ENCODE results near the gene MEPE. TPM values are rescaled to one million over a fixed set of nuclear protein-coding genes. Genes with fewer than 3 reads are reported as not detected.

Gene MEPE
- total and polyA plus RNA-seq, 4 donors = 0.07 TPM; not detected in 3

DNA sequence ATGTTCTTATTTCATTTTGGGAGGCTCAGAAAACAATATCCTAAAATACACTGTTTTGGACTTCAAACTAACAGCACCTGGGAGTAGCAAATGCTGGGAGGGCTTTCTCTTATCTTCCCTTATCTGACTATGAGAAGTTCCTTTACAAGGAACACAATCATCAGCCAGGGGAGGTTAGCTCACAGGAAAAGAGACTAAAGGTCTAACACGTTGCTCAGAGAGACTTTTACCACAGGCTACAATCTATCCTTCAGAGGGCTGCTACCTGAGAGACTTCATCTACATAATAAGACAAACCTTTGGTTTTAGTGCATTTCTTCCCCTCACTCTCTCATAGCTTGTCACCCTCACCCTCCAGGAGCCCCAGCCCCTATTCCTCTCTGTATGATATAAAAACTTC, 35.8 kb downstream of the MEPE start:
- 52% methylated on average over 1 of the region's 1 CpG for WGBS
- Histone ChIP-seq H3K4me3 (ENCODE audit: low read depth in 1 of 3, low read length in 3 of 3) (no peak overlapping the region), H3K9me3 (ENCODE audit: control insufficient read depth in 4 of 4, low read length in 3 of 4) (peaks cover 0 to 3% (median 0%) of the 10 kb centered on the region in 4 donors), H3K36me3 (ENCODE audit: control insufficient read depth in 4 of 4, insufficient read depth in 3 of 4, low read depth in 1 of 4, low read length in 3 of 4) (no peaks in the 10 kb centered on the region), H3K27ac (ENCODE audit: low read depth in 1 of 2, low read length in 2 of 2) (no peak overlapping the region), H3K27me3 (ENCODE audit: control insufficient read depth in 4 of 4, insufficient read depth in 4 of 4, low read length in 3 of 4) (no peaks in the 10 kb centered on the region), H3K9ac (ENCODE audit: low read depth in 1 of 2, low read length in 2 of 2) (no peak overlapping the region), H3K4me1 (ENCODE audit: control insufficient read depth in 4 of 4, insufficient read depth in 4 of 4, low read length in 3 of 4) (peaks cover 2 to 14% (median 5%) of the 10 kb centered on the region in 4 donors)
- no peak for TF ChIP-seq NR2F2 (IDR thresholded peaks at IDR 0.05)
- no peak for TF ChIP-seq FOXA2 (IDR thresholded peaks at IDR 0.05)
- no peak for DNase-seq (ENCODE audit: low spot score)

DNA sequence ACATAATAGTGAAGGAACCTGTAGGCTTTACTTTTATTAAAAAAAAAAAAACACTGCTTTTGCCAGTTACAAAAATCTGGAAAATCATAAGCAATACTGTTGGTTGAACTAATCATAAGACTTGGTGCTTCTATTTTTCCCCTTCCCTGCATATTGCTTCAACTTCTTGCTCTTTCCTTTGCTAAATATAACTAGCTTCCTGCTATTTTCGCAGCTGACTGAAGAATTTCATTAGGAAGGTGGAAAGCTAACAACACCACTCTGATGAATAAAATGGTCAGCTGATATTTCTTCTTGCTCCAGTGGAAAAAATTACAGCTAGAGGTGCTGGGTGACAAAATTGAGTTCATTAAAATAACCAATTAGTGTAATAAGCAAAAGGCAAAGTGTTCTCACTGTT, 39.3 kb downstream of the MEPE start:
- H3K9me3 ChIP-seq (ENCODE audit: control insufficient read depth in 4 of 4, low read length in 3 of 4) = no peaks in the 10 kb centered on the region
- H3K36me3 ChIP-seq (ENCODE audit: control insufficient read depth in 4 of 4, insufficient read depth in 3 of 4, low read depth in 1 of 4, low read length in 3 of 4) = no peaks in the 10 kb centered on the region
- TF ChIP-seq FOXA1 (IDR thresholded peaks at IDR 0.05) (no peak), GABPA (IDR thresholded peaks at IDR 0.05 in 1 of 2, conservative IDR thresholded peaks at IDR 0.05 in 1 of 2) (no peak), RXRA (IDR thresholded peaks at IDR 0.05) (no peak), EGR1 (IDR thresholded peaks at IDR 0.05; ENCODE audit: low read depth in 2 of 2) (no peak), HNF4G (IDR thresholded peaks at IDR 0.05) (no peak), HNF4A (conservative IDR thresholded peaks at IDR 0.05) (no peak), FOXA2 (IDR thresholded peaks at IDR 0.05) (no peak), TAF1 (conservative IDR thresholded peaks at IDR 0.05) (no peak)
- TF ChIP-seq, protein P1, sequence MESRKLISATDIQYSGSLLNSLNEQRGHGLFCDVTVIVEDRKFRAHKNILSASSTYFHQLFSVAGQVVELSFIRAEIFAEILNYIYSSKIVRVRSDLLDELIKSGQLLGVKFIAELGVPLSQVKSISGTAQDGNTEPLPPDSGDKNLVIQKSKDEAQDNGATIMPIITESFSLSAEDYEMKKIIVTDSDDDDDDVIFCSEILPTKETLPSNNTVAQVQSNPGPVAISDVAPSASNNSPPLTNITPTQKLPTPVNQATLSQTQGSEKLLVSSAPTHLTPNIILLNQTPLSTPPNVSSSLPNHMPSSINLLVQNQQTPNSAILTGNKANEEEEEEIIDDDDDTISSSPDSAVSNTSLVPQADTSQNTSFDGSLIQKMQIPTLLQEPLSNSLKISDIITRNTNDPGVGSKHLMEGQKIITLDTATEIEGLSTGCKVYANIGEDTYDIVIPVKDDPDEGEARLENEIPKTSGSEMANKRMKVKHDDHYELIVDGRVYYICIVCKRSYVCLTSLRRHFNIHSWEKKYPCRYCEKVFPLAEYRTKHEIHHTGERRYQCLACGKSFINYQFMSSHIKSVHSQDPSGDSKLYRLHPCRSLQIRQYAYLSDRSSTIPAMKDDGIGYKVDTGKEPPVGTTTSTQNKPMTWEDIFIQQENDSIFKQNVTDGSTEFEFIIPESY (IDR thresholded peaks at IDR 0.05) = no peak
- TF ChIP-seq, protein P2, sequence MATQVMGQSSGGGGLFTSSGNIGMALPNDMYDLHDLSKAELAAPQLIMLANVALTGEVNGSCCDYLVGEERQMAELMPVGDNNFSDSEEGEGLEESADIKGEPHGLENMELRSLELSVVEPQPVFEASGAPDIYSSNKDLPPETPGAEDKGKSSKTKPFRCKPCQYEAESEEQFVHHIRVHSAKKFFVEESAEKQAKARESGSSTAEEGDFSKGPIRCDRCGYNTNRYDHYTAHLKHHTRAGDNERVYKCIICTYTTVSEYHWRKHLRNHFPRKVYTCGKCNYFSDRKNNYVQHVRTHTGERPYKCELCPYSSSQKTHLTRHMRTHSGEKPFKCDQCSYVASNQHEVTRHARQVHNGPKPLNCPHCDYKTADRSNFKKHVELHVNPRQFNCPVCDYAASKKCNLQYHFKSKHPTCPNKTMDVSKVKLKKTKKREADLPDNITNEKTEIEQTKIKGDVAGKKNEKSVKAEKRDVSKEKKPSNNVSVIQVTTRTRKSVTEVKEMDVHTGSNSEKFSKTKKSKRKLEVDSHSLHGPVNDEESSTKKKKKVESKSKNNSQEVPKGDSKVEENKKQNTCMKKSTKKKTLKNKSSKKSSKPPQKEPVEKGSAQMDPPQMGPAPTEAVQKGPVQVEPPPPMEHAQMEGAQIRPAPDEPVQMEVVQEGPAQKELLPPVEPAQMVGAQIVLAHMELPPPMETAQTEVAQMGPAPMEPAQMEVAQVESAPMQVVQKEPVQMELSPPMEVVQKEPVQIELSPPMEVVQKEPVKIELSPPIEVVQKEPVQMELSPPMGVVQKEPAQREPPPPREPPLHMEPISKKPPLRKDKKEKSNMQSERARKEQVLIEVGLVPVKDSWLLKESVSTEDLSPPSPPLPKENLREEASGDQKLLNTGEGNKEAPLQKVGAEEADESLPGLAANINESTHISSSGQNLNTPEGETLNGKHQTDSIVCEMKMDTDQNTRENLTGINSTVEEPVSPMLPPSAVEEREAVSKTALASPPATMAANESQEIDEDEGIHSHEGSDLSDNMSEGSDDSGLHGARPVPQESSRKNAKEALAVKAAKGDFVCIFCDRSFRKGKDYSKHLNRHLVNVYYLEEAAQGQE (IDR thresholded peaks at IDR 0.05) = no peak
- TF ChIP-seq, protein P3, sequence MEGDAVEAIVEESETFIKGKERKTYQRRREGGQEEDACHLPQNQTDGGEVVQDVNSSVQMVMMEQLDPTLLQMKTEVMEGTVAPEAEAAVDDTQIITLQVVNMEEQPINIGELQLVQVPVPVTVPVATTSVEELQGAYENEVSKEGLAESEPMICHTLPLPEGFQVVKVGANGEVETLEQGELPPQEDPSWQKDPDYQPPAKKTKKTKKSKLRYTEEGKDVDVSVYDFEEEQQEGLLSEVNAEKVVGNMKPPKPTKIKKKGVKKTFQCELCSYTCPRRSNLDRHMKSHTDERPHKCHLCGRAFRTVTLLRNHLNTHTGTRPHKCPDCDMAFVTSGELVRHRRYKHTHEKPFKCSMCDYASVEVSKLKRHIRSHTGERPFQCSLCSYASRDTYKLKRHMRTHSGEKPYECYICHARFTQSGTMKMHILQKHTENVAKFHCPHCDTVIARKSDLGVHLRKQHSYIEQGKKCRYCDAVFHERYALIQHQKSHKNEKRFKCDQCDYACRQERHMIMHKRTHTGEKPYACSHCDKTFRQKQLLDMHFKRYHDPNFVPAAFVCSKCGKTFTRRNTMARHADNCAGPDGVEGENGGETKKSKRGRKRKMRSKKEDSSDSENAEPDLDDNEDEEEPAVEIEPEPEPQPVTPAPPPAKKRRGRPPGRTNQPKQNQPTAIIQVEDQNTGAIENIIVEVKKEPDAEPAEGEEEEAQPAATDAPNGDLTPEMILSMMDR (IDR thresholded peaks at IDR 0.05; ENCODE audit: low read depth, low read length, missing input control) = no peak
- H3K27me3 ChIP-seq (ENCODE audit: control insufficient read depth in 4 of 4, insufficient read depth in 4 of 4, low read length in 3 of 4) = no peaks in the 10 kb centered on the region
- WGBS = 71% methylated on average over 1 of the region's 1 CpG
- DNase-seq (ENCODE audit: low spot score) = no peak
- H3K9ac ChIP-seq (ENCODE audit: low read depth in 1 of 2, low read length in 2 of 2) = no peak overlapping the region
- H3K4me3 ChIP-seq (ENCODE audit: low read depth in 1 of 3, low read length in 3 of 3) = no peak overlapping the region
- H3K4me1 ChIP-seq (ENCODE audit: control insufficient read depth in 4 of 4, insufficient read depth in 4 of 4, low read length in 3 of 4) = peaks cover 0 to 2% (median 0%) of the 10 kb centered on the region in 4 donors
- no peak overlapping the region for H3K27ac ChIP-seq (ENCODE audit: low read depth in 1 of 2, low read length in 2 of 2)
